Stimulated activated CD8-positive, alpha-beta memory T cell treated with anti-CD3 and anti-CD28 coated beads, Interleukin-12 subunit alpha, Interleukin-12 subunit beta, amount 100 ng/mL, for 1 hour (primary cell): ENCODE data around the gene ZNF460.
"Not testable (repeated sequence)": the region's sequence is repeated elsewhere in the genome, so short reads cannot be mapped to it uniquely, and the experiment has no call there.

Experiments
- DNase-seq: peaks from one replicate; pipeline ENCODE4 v3.0.0-alpha.2; 2020; ENCODE audit warnings: low read depth

Gene ZNF460

DNA sequence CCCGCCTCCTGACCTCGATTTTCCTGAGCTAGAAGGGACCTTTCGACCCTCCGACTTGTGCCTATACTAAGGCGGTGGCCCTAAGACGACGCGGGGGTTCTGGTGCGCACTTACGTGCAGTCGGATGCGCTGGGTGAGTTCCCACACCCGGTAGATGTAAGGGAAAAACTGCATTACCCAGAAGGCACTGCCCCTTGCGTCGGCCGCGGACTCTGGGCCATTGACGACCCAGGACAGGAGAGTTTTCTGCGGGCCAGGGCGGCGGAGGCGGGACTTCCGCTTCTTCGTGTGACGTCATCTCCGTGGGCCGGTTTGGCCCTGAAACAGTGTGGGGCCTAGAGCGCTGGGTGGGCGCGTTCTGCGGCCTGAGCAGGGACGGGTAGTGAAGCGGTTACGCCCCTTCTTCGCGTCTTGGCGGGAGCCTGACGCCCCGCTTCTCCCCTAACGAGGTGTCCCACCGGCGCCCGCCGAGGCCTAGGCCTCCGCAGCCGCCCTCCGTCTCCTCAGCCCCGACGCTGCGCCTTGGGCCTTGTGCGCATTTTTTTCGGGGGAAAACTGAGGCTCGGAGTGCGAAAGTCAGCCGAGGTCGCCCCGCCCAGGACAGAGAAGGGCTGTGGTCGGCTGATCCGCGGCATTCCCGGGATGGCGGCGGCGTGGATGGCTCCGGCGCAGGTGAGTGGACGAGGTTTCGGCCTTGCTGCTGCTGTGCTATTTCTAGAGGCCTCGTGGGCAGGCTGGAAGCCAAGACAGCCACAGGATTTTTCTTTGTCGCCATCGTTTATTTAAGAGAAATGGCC is at the start of gene ZNF460:
Gene ZNF460 (plus strand): TSS at position 321 of the 797 bp plus-strand sequence. CDS start 322 bp downstream, at position 643.
- peak; percentile 93 for DNase-seq

- DNase-seq, result no peak
Measured at GRCh38 chr19:57231686-57232085, 48.6 kb upstream of the ZNF460 start.

DNA sequence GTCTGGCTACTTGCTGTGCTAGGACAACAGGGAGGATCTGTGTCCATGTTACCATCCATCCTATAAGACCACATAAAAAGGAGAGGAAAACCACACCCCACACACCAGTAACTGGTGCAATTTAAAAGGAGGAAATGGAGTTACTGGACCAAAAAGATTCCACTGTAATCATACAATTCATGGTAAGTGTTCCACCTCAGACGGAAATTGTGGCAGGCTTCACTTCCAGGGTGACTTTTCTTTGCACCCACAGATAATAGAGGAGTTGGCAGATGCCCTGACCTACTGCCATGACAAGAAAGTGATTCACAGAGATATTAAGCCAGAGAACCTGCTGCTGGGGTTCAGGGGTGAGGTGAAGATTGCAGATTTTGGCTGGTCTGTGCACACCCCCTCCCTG is 47.1 kb upstream of the ZNF460 start:
- DNase-seq, result no peak

- no peak for DNase-seq
Measured at GRCh38 chr19:57239982-57240310, 40.3 kb upstream of the ZNF460 start.

DNA sequence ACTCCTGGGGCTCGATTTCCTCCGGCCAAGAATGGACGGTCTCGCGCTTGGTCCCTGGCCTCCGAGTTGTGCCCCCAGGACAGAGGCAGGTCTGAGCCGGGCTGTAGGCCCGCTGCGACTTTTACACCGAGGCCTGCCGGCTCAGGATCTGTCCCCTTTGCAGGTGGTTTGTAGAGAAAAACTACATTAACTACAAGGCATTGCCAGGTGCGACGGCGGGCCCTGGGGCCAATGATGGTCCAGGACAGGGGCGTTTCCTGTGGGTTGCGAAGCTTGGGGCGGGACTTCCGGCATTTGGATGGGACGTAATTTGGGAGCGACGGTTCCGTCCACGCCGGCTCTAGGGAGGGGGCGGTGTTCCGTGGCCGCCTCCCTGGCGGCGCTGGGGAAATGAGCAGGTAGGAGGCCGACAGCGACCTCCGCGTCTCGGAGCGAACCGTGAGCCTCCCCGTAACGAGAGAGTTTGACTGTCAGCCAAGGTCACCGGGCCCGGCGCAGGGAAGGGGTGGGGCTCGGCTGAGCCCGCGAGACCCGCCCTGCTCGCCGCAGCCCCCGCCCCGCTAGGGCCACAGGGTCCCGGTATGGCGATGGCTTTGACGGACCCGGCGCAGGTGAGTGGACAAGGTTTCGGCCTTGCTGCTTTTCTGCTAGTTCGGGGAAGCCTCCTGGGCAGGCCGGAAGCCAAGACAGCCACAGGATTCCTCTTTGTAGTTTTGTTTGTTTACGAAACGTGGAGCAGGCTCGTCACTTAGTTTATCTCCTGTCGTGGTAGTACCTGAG is 39.8 kb upstream of the ZNF460 start, which contains the start of gene ZNF805:
Gene ZNF805 (plus strand): TSS at position 322 of the 780 bp plus-strand sequence. CDS start 260 bp downstream, at position 582.
- peak; percentile 94 for DNase-seq

DNA sequence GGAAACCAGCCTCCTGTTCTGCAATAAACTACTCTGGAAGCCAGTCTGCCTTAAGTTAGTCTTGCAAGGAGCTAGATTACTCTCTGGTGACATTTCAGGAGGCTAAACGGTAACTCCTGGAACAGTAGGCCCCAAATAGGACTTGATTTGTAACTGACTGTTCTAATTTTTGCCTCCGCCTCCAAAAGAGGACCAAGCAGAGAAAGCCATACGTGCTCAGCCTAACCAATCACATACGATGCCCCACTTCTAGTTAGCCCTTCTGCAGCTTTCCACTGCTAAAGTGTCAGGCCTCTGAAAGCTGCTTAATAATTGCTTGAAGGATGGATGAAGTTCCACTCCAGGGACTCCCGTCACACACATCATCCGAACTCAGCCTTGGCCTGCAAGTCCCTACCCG is 39.1 kb upstream of the ZNF460 start:
- DNase-seq, result no peak

DNA sequence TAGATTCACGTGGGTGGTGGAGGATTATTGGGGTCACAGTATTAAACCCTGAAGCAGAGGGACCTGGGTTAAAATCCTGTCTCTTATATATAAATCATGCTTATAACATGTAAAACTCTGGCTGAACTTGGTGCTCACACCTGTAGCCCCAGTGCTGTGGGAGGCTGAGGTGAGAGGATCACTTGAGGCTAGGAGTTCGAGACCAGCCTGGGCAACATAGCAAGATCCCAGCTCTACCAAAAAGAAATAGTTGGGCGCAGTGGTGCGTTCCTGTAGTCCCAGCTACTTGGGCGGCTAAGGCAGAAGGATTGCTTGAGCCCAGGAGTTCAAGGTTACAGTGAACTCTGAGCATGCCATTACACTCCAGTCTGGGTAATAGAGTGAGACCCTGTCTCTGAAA is 37.5 kb upstream of the ZNF460 start:
- no peak for DNase-seq

DNA sequence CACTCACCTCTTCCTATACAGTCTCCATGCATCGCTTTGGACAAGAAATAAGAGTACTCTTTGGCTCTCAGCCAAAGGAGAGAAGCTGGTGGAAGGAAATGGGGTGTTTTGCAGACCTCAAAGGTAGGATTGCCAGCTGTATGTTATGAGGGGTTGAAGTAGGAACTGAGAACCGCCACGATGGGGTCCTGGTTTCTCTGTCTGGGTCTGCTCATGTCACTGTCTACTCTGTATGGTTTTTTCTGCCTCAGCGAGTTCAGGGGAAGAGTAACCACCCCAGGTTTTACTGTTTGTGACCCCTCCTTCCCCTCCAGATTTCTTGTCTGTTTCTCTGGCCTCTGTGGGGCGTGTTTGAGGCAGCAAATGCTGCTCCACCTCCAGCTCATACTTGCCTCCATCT is 35.8 kb upstream of the ZNF460 start:
- no peak for DNase-seq

- DNase-seq, result no peak
Measured at GRCh38 chr19:57245066-57245465, 35.2 kb upstream of the ZNF460 start.

DNA sequence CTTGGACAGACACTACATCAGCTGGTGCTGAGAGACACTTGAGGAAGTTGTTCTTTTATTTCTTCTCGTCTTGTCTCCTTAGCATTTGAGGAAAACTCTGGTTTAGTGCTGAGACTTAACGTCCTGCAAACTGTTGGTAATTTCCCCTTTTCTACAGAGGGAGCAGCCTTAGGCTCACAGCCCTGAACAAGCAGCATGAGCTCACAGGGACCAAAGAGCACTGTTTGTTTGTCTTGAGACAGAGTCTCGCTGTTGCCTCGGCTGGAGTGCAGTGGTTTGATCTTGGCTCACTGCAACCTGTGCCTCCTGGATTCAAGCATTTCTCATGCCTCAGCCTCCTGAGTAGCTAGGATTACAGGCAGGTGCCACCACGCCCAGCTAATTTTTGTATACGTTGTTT is 34.3 kb upstream of the ZNF460 start:
- DNase-seq, result no peak

- DNase-seq, result no peak
Measured at GRCh38 chr19:57248646-57249045, 31.6 kb upstream of the ZNF460 start.

- no peak for DNase-seq
Measured at GRCh38 chr19:57249329-57249728, 31.0 kb upstream of the ZNF460 start.

GRCh38 chr19:57253767-57254166 is 26.5 kb upstream of the ZNF460 start:
- not testable (repeated sequence) for DNase-seq

DNA sequence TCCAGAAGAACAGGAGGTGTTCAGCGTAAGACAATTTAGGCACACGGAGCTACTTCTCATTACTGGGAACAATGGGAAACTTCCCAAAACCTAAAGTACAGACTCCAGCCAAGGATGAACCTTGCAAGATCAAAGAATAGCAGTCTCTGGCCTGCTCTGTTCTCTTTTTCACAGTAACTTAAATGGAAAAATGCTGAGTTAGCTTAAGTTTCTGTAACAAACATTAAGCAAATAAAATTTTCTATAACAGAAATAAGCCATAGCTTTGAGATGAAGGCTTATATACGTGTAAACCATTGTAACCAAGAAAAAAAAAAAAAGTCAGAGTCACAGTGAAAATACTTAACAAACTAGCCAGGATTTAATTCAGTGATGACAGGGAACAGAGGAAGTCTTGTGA is 18.2 kb upstream of the ZNF460 start:
- DNase-seq, result no peak

- no peak for DNase-seq
Measured at GRCh38 chr19:57263244-57263741, 17.0 kb upstream of the ZNF460 start.

DNA sequence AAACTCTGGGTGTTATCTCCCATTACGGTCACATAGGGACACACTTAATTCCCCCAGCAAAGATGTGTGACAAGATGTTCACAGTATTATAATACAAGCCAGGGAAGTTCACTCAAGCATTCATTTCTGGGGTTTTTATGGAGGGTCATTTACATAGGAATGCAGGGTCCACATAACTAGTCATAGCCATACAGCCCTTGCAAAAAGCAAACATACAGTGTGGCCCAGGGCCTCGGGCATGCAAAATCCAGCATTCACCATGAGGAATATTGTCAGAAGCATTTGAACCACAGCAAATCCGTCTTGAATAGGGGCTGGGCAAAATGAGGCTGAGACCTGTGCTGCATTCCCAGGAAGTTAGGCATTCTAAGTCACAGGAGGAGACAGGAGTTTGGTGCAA is 13.0 kb upstream of the ZNF460 start:
- no peak for DNase-seq

DNA sequence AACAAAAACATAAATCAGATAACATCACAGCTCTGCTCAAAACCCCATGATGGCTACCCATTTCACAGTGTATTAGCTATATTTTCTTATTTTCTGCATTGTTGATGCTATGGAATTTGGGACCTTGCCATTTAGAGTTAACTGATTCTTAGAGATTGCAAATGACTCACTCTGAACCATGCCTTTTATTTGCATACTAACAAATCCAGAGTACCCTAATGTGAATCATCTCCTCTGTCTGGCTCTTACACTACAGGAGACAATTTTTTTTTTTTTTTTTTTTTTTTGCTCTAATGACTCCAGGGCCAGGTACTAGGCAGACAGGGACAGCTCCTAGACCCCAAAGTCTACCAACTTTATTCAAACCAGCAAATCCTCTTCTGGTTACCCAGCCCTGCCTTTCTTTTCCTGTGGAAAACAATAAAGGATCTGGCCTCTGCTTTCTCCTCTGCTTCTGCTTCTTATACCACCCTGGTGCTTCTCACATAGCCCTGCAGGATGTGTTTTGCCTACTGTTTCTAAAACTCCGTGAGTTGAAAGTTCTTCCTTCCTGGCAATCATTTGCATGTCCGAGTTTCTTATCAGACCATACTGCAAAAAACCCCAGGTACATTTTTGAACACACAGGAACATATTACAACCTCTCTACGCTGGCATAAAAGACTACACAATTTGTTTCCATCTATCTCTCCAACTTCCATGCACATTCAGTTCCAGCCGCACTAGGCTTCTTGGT is 10.6 kb upstream of the ZNF460 start:
- no peak for DNase-seq

DNA sequence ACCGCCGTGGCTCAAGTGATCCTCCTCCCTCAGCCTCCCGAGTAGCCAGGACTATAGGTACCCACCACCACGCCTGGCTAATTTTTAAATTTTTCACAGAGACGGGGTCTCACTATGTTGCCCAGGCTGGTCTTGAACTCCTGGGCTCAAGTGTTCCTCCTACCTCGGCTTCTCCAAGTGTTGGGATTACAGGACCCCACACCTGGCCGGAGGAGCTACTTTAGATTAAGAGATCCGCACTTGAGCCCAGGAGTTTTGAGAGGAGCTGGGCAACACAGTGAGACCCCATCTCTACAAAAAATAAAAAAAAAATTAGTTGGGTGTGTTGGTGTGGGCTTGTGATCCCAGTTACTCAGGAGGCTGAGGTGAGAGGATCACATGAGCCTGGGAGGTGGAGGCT is 9.0 kb upstream of the ZNF460 start:
- DNase-seq, result no peak

- no peak for DNase-seq
Measured at GRCh38 chr19:57273014-57273413, 7.3 kb upstream of the ZNF460 start.

DNA sequence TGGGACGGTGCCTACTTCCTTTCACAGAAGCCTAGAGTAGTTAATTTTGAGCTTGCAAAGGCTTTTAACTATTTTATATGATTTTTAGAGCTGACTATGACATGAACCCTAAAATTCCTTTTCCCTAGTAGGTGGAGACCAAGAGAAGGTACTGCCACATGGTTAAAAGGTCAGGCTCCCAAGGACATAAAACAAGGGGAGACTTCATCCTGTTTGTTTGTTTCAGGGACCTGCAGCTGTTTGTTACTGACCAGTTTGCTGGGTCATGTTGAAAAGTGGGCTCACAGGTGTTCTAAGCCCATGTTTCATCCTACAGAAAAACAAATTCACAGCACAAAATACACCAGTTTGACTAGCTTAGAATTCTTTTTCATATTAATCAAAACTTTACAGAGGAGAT is 3.9 kb upstream of the ZNF460 start:
- DNase-seq, result no peak

GRCh38 chr19:57278481-57278880 is 1.8 kb upstream of the ZNF460 start:
- DNase-seq, result not testable (repeated sequence)

DNA sequence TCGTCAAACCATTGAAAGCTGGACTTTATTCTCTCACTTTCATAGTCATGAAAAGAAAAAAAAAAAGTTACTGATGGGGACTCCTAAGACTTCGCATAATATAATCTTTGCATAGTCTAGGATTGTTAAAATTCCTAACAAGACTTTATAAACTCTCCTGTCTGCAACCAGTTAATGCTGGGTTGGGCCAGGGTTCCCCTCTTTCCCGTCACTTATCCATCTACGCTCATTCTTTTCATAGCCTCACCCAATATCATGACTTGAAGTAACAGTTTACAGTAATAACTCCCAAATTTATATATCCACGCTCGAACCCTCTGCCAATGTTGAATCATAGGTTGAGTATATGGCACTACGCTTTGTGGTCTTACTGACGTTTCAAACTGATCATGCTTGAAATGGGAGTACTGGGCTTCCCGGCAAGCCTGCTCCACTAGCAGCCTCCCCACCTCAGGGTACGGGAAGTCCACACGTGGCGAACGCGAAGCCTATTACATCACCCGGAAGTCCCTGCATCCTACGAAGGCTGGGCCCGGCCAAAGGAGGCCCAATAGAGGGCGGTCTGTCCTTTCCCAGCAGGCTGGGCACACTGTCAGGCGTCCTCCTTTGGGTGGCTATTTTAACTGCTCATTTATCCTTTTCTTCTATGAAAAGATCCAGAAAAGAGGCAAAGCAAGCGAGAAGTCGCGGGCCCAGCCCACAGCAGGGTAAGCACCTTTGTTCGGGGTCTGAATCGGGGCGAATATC is 694 bp upstream of the ZNF460 start:
- DNase-seq, result peak; percentile 62
